ENCODE results near the gene PIGC. TPM values are rescaled to one million over a fixed set of nuclear protein-coding genes. Genes with fewer than 3 reads are reported as not detected.

PIGC gene
- total and polyA plus RNA-seq, 8 donors = 1.2 to 27.9 (median 17.0) TPM

GRCh38 chr1:172429331-172430127 lies 14.3 kb downstream of the PIGC start:
- no peaks in the 10 kb centered on the region for H3K27me3 ChIP-seq
- DNase-seq = peak; percentile 36 to 86
- peaks cover 6 to 23% (median 12%) of the 10 kb centered on the region in 4 donors for H3K4me1 ChIP-seq
- TF ChIP-seq POLR2A (IDR thresholded peaks at IDR 0.05) (no peak), POLR2AphosphoS5 (IDR thresholded peaks at IDR 0.05) (peak in 1 of 3 donors; percentile 12), CTCF (IDR thresholded peaks at IDR 0.05) (peak in 5 of 7 experiments; percentile 33 to 72 (median 59)), EP300 (IDR thresholded peaks at IDR 0.05) (no peak)
- intact Hi-C loops (cut with DNase I; ENCODE audit: low total_unique reads) = no loop called here
- H3K4me3 ChIP-seq = no peak overlapping the region
- no peaks in the 10 kb centered on the region for H3K9me3 ChIP-seq
- 62 to 96% (median 84%) methylated on average over 1 of the region's 1 CpG for WGBS, 5 donors
- no peaks in the 10 kb centered on the region for H3K36me3 ChIP-seq
- no peak overlapping the region for H3K27ac ChIP-seq

- TF ChIP-seq EP300 (IDR thresholded peaks at IDR 0.05) (no peak), POLR2AphosphoS5 (IDR thresholded peaks at IDR 0.05) (no peak), CTCF (IDR thresholded peaks at IDR 0.05) (no peak), POLR2A (IDR thresholded peaks at IDR 0.05) (no peak)
- Histone ChIP-seq H3K4me1 (peaks cover 6 to 18% (median 8%) of the 10 kb centered on the region in 4 donors), H3K36me3 (no peaks in the 10 kb centered on the region), H3K4me3 (no peak overlapping the region), H3K27ac (no peak overlapping the region), H3K27me3 (no peaks in the 10 kb centered on the region), H3K9me3 (no peaks in the 10 kb centered on the region)
- WGBS, 5 donors = 97 to 100% (median 99%) methylated on average over 2 of the region's 2 CpGs
- intact Hi-C loops (cut with DNase I; ENCODE audit: low total_unique reads) = no loop called here
- no peak for DNase-seq
Measured at GRCh38 chr1:172427191-172427590, 16.7 kb downstream of the PIGC start.

- Histone ChIP-seq H3K27me3 (no peaks in the 10 kb centered on the region), H3K4me1 (peaks cover 0 to 9% (median 0%) of the 10 kb centered on the region in 4 donors), H3K36me3 (no peaks in the 10 kb centered on the region), H3K4me3 (no peak overlapping the region), H3K27ac (no peak overlapping the region), H3K9me3 (no peaks in the 10 kb centered on the region)
- intact Hi-C loops (cut with DNase I; ENCODE audit: low total_unique reads) = no loop called here
- WGBS, 5 donors = 58 to 84% (median 67%) methylated on average over 3 of the region's 3 CpGs
- no peak for DNase-seq
- TF ChIP-seq EP300 (IDR thresholded peaks at IDR 0.05) (no peak), POLR2AphosphoS5 (IDR thresholded peaks at IDR 0.05) (no peak), POLR2A (IDR thresholded peaks at IDR 0.05) (no peak), CTCF (IDR thresholded peaks at IDR 0.05) (no peak)
Measured at GRCh38 chr1:172425339-172425738, 18.5 kb downstream of the PIGC start.

- 95 to 100% (median 98%) methylated on average over 2 of the region's 2 CpGs for WGBS, 5 donors
- H3K4me1 ChIP-seq = peaks cover 0 to 5% (median 0%) of the 10 kb centered on the region in 4 donors
- no peaks in the 10 kb centered on the region for H3K27me3 ChIP-seq
- H3K4me3 ChIP-seq = no peak overlapping the region
- no peak for TF ChIP-seq POLR2A (IDR thresholded peaks at IDR 0.05)
- TF ChIP-seq CTCF (IDR thresholded peaks at IDR 0.05) = no peak
- no peak for TF ChIP-seq EP300 (IDR thresholded peaks at IDR 0.05)
- TF ChIP-seq POLR2AphosphoS5 (IDR thresholded peaks at IDR 0.05) = no peak
- DNase-seq = no peak
- no peaks in the 10 kb centered on the region for H3K9me3 ChIP-seq
- intact Hi-C loops (cut with DNase I; ENCODE audit: low total_unique reads) = no loop called here
- no peaks in the 10 kb centered on the region for H3K36me3 ChIP-seq
- no peak overlapping the region for H3K27ac ChIP-seq
Measured at GRCh38 chr1:172423336-172423735, 20.5 kb downstream of the PIGC start.

Data from stomach (tissue), 9 donors.